ENCODE results near the gene PLEKHG3. TPM values are rescaled to one million over a fixed set of nuclear protein-coding genes. Genes with fewer than 3 reads are reported as not detected.

PLEKHG3 gene
- total RNA-seq, 1 donor from 2014 or later = 10.1 TPM

GRCh38 chr14:64717870-64718269 lies 13.6 kb downstream of the PLEKHG3 start:
- H3K27ac Mint-ChIP-seq (ENCODE audit: unreplicated experiment) = no peak overlapping the region
- H3K27me3 Mint-ChIP-seq (ENCODE audit: unreplicated experiment) = peaks cover 29% of the 10 kb centered on the region
- peaks cover 10% of the 10 kb centered on the region for H3K9me3 Mint-ChIP-seq (ENCODE audit: unreplicated experiment)
- peak overlapping the region; percentile 32 for H3K4me3 Mint-ChIP-seq (ENCODE audit: unreplicated experiment)
- no peak for TF ChIP-seq CTCF (IDR thresholded peaks at IDR 0.05; ENCODE audit: partially characterized antibody, unreplicated experiment)
- DNase-seq = no peak
- H3K36me3 Mint-ChIP-seq (ENCODE audit: unreplicated experiment) = peaks cover 17% of the 10 kb centered on the region
- peaks cover 27% of the 10 kb centered on the region for H3K4me1 Mint-ChIP-seq (ENCODE audit: low read depth, unreplicated experiment)

DNA sequence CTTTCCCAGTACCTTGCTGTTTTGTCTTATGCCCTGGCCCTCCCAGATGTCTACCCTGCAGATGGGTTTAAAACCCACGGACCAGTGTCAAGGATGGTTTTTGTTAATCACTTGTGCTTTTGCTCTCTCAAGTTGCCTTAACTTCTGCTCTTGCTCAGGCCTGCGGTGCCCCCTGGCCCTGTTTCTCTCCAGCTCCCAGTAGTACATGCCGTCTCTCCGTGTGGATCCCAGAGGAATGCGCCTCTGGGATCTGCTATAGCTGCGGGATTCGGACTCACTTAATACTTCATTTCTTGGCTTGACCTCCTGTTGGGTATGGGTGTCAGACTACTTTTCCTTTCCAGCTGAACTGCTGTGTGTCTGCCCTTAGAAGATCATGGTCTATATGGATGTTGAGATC lies 14.5 kb downstream of the PLEKHG3 start:
- peaks cover 6% of the 10 kb centered on the region for H3K9me3 Mint-ChIP-seq (ENCODE audit: unreplicated experiment)
- H3K36me3 Mint-ChIP-seq (ENCODE audit: unreplicated experiment) = peaks cover 8% of the 10 kb centered on the region
- no peak overlapping the region for H3K27ac Mint-ChIP-seq (ENCODE audit: unreplicated experiment)
- H3K4me3 Mint-ChIP-seq (ENCODE audit: unreplicated experiment) = no peak overlapping the region
- peaks cover 30% of the 10 kb centered on the region for H3K4me1 Mint-ChIP-seq (ENCODE audit: low read depth, unreplicated experiment)
- TF ChIP-seq CTCF (IDR thresholded peaks at IDR 0.05; ENCODE audit: partially characterized antibody, unreplicated experiment) = no peak
- H3K27me3 Mint-ChIP-seq (ENCODE audit: unreplicated experiment) = peaks cover 31% of the 10 kb centered on the region
- DNase-seq = no peak

DNA sequence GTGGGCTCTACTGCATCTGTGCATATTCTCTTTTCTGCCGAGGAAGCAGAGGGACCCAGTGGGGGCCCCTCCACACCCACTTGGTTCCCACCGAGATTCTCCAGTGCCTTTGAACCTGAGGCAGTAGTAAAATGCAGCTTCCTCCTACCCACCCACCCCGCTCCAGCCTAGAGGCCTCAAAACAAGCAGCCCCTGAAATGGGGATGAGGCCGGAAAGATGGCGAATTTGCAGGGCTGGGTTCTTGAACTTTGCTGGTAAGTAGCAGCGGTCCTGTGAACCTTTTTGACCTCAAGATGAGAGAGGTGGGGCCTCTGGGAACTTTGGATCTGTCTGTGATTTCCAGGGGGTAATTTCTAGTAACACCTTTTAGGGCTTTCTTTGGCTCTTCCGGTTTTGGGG lies 15.4 kb downstream of the PLEKHG3 start:
- Mint-ChIP-seq H3K4me3 (ENCODE audit: unreplicated experiment) (no peak overlapping the region), H3K27ac (ENCODE audit: unreplicated experiment) (no peak overlapping the region), H3K9me3 (ENCODE audit: unreplicated experiment) (peaks cover 5% of the 10 kb centered on the region), H3K4me1 (ENCODE audit: low read depth, unreplicated experiment) (peaks cover 37% of the 10 kb centered on the region), H3K27me3 (ENCODE audit: unreplicated experiment) (peaks cover 32% of the 10 kb centered on the region), H3K36me3 (ENCODE audit: unreplicated experiment) (peaks cover under 1% of the 10 kb centered on the region)
- TF ChIP-seq CTCF (IDR thresholded peaks at IDR 0.05; ENCODE audit: partially characterized antibody, unreplicated experiment) = no peak
- DNase-seq = no peak

DNA sequence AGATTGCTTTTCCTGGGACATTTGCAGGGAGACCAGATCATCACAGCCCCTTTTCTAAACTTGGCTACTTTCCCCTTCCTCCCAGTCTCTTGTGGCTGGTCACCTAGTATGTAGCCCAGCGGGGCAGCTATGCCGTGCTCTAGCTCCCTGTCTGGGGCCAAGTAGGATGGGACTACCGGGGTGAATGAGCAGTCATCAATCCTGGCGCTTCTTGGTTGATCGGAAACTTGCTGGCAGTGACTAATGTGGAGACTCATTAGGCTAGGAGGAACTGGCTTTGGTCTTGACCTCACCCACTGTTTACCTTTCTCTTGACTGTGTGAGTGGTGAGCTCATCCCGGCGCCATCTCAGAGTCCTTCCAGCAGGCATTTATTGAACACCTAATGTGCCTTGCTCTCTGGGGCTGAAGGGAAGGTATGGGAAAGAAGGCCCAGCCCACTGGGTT lies 15.9 kb downstream of the PLEKHG3 start:
- H3K9me3 Mint-ChIP-seq (ENCODE audit: unreplicated experiment) = peaks cover 5% of the 10 kb centered on the region
- peaks cover 32% of the 10 kb centered on the region for H3K27me3 Mint-ChIP-seq (ENCODE audit: unreplicated experiment)
- H3K36me3 Mint-ChIP-seq (ENCODE audit: unreplicated experiment) = no peaks in the 10 kb centered on the region
- DNase-seq = no peak
- H3K4me3 Mint-ChIP-seq (ENCODE audit: unreplicated experiment) = no peak overlapping the region
- no peak for TF ChIP-seq CTCF (IDR thresholded peaks at IDR 0.05; ENCODE audit: partially characterized antibody, unreplicated experiment)
- peaks cover 41% of the 10 kb centered on the region for H3K4me1 Mint-ChIP-seq (ENCODE audit: low read depth, unreplicated experiment)
- H3K27ac Mint-ChIP-seq (ENCODE audit: unreplicated experiment) = no peak overlapping the region

DNA sequence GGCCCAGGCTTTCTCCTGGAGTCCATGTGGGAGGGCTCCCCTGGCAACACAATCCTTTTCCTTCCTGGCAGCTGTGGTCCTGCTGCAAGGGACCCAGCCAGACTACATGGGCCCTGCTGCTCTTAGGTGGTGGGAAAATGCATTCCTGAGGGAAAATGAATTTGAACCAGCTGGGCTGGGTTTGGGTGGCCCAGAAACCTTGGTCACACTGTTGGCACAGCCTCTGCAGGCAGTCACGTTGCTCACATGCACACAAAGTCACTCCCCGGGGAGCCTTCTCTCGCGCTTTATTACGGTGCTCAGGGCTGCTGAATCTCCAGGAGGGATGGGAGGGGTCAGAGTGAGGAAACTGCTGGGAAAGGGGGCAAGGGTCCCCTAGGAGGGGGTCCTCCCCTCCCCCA lies 17.2 kb downstream of the PLEKHG3 start:
- Mint-ChIP-seq H3K36me3 (ENCODE audit: unreplicated experiment) (no peaks in the 10 kb centered on the region), H3K4me1 (ENCODE audit: low read depth, unreplicated experiment) (peaks cover 41% of the 10 kb centered on the region), H3K27me3 (ENCODE audit: unreplicated experiment) (peaks cover 30% of the 10 kb centered on the region), H3K9me3 (ENCODE audit: unreplicated experiment) (peaks cover 5% of the 10 kb centered on the region), H3K4me3 (ENCODE audit: unreplicated experiment) (no peak overlapping the region), H3K27ac (ENCODE audit: unreplicated experiment) (no peak overlapping the region)
- no peak for DNase-seq
- TF ChIP-seq CTCF (IDR thresholded peaks at IDR 0.05; ENCODE audit: partially characterized antibody, unreplicated experiment) = no peak
